Right lobe of liver (tissue), 4 donors: ENCODE results near the gene AKR1C3.
"Not testable (repeated sequence)": the region's sequence is repeated elsewhere in the genome, so short reads cannot be mapped to it uniquely, and the experiment has no call there.

ENCODE experiments used
- CTCF ChIP-seq, 4 donors: fragments of 200-600 bp in 3 of 4; fragments of 450-650 bp in 1 of 4; IDR thresholded peaks; one replicate each; pipeline versions ENCODE4 v1.5.1 to v1.8.0; 2016 to 2022; ENCODE audit warnings: antibody characterized with exemption in 4 of 4, mild to moderate bottlenecking in 2 of 4
- POLR2A ChIP-seq: fragments of 450-650 bp; IDR thresholded peaks from one replicate; pipeline ENCODE4 v1.6.1; 2017; ENCODE audit warnings: antibody characterized with exemption, mild to moderate bottlenecking
- donor health status: DM: no; HTN: no; CAD: no.
- donor health status: DM: no; HTN: no; CAD: no.
- donor health status: DM: no; HTN: yes; CAD: no.

GRCh38 chr10:5109861-5110260 is 15.6 kb downstream of the AKR1C3 start:
- not testable (repeated sequence) for TF ChIP-seq CTCF (IDR thresholded peaks at IDR 0.05); POLR2A
